ENCODE results near the gene TAC3.

DNA sequence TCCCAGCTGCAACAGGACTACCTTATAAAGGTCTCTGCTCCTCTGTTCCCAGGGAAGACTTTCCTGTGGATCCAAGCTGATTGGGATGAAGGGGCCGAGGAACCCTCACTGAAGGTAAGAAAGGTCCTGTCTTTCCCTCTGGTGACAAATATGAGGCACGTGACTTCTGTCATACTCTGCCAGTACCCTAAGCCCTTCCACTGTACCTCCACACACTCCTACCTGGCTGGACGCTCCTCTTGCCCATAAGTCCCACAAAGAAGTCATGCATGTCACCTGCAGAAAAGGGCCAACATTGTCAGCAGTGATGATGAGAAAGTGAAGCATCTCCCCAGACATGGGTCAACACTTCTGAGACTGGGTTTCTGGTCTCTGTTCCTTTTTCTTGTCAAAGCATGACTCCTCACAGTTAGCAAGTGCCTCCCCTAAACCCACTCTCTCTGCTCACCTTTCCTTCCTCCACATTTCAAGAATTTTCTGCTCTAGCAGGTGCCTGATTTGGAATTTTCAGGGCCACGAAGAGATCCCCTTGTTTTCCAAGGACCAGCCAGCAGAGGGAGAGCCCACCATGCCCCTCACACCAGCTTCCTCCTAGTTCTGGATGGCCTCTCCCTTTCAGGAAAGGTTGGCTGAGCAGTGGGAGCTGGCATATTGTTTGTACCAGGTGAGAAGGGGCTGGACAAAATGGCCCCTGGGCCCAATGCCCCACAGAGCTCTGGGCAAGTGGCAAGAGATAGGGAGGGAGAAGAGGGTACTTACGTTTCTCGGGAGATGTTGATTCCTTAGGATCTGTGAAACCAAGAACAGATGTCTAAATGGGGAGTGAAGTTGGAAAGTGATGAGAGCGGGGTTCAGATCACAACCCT, 3.5 kb downstream of the TAC3 start:
- TF ChIP-seq CTCF (IDR thresholded peaks at IDR 0.05) (no peak), POLR2A (IDR thresholded peaks at IDR 0.05) (no peak), EP300 (IDR thresholded peaks at IDR 0.05) (no peak)

Data from ovary (tissue), 3 donors.